WI38 (cell line): ENCODE measurements around the gene MEP1B.
"Not testable (repeated sequence)": the region's sequence is repeated elsewhere in the genome, so short reads cannot be mapped to it uniquely, and the experiment has no call there.

Experiments
- H3K4me3 ChIP-seq: 2 replicates; pipeline ENCODE4 v1.5.1; 2011; ENCODE audit warnings: low read depth, mild to moderate bottlenecking, control low read depth, low read length
- TF ChIP-seq, protein P1 (sequence below): IDR thresholded peaks from 2 replicates; pipeline ENCODE4 v1.5.1; 2012; ENCODE audit warnings: low read depth, mild to moderate bottlenecking, control low read depth, low read length

MEP1B gene

DNA sequence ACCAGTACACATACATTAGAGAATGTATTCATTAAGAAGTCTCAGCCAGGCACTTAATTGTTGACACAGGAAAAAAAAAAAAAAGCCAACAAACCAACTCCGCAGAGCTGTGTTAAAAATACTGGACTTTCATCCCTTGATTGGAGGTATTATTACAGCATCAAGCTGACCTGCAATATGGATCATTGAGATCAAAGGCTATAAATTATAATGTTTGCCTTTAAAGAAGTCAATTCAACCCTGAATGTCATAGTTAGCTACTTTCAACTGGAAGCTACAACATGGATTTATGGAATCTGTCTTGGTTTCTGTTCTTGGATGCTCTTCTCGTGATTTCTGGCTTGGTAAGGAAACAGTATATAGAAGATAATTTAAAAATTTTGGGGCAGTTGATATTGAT, at the start of gene MEP1B:
Gene MEP1B, plus strand, starts transcription at position 250 of the 400 bp plus-strand sequence. Its CDS starts 32 bp downstream, at position 282.
- TF ChIP-seq, protein P1, sequence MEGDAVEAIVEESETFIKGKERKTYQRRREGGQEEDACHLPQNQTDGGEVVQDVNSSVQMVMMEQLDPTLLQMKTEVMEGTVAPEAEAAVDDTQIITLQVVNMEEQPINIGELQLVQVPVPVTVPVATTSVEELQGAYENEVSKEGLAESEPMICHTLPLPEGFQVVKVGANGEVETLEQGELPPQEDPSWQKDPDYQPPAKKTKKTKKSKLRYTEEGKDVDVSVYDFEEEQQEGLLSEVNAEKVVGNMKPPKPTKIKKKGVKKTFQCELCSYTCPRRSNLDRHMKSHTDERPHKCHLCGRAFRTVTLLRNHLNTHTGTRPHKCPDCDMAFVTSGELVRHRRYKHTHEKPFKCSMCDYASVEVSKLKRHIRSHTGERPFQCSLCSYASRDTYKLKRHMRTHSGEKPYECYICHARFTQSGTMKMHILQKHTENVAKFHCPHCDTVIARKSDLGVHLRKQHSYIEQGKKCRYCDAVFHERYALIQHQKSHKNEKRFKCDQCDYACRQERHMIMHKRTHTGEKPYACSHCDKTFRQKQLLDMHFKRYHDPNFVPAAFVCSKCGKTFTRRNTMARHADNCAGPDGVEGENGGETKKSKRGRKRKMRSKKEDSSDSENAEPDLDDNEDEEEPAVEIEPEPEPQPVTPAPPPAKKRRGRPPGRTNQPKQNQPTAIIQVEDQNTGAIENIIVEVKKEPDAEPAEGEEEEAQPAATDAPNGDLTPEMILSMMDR, result no peak
- H3K4me3 ChIP-seq, result no peak within 1 kb of the TSS

DNA sequence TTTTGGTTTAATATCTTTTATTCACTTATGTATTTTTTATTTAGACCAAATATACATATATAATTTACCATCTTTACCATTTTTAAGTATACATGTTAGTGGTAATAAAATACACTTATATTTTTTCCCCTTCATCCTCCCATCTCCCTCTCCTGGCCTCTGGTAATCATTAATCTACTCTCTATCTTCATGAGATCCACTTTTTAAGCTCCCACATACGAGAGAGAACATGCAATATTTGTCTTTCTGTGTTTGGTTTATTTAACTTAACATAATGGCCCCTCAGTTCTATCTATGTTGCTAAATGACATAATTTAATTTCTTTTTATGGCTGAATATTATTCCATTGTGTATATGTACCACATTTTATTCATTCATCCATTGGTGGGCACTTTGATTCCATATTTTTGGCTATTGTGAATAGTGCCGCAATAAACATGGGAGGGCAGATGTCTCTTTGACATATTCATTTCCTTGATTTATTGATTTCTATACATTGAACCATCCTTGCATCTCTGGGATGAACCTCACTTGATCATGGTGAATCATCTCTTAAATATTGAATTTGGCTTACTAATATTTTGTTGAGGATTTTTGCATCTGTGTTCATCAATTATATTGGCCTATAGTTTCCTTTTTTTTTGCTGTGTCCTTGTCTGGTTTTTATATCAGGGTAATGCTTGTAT, 41.5 kb upstream of the MEP1B start:
- no peak overlapping the region for H3K4me3 ChIP-seq
- TF ChIP-seq, protein P1, result no peak

DNA sequence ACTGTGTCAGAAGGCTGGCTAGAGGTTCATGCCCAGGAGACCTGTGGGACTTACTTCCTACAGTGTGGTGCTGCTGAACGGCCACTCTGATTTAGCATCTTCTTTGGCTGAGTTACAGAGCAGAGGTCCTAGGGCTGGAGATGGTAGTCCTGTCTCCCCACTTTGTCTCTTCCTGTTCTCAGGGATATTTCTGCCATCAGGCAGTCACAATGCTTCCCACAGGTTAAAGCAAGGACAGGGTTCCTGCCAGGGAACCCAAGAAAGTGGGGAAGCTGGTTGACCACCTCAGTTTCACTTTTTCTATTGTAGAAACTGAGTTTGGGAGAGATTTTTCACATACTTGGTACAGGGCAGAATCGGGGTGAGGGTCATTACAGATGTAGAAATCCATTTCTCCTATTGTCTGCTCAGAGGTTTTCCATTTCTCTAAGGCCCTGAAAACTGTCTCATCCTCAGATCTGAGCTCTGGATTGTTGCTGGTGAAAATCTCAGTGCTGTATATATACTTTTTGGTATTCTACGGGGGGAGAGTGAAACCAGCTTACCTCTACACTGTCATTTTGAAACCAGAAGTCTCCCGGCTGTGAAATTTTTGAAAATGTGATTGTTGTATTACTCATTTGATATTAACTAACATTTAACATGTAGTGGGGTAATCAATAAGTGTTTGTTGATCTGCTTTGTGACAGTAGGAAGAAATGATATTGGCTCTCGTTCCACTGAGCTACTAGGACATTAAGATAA, 37.0 kb upstream of the MEP1B start:
- H3K4me3 ChIP-seq, result no peak overlapping the region
- TF ChIP-seq, protein P1, result no peak

DNA sequence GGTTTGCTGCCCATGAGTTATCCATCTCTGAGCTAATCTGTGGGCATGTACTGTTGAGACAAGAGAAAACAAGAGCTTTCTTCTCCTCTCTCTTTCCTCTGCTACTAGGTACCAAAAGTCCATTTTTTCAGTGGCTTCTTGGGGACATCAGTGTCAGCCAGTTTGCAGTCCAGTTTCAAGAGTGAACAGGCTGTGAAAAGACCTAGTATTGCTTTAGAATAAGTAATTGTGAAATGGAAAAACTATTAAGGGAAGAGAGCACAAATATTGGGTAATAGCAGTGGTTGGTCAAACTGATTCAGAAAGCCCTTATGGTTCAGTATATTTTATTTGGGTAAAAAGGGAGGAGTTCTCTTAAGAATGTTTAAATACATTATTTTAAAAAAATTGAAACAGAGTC, 33.0 kb upstream of the MEP1B start:
- H3K4me3 ChIP-seq, result no peak overlapping the region
- TF ChIP-seq, protein P1, result no peak

DNA sequence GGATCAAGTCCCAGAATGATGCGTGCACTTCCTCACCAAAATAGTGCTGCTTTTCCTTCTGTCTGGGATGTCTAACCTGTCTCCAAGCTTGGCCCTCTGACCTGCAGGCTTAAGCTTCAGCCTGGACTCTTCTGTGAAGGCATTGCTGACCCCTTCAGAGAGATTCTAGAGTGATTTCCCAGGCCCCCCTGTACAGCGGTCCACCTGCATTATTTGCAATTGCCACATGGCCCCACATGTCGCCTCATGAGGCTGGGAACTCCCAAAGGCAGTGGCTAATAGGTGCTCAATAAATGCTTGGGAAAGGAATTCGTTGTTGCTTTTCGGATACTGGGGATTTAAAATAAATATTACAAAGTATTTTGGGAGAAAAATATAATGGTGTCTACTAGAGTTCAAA, 32.3 kb upstream of the MEP1B start:
- no peak overlapping the region for H3K4me3 ChIP-seq

DNA sequence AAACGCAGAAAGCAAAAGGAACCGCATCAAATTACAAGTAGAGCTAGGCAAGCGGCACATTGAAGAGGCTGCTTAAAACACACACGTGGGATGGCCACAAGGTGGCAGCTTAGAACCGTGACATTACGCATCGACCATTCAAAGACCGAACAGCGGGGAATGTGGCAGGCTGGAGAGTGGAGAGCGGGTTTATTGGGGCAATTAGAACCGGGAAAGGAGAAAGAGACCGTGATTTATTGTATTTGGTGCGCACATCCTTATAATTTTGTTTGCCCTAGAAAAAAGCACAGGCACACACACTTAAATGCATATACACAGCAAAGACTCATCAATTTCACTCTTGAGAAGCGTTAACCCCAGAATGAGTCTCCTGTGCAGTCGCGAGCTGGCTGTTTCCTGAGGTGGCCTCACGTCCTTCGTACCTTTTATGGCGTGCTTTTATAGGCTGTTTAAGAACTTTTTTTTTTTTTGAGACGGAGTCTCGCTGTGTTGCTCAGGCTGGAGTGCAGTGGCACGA, 31.7 kb upstream of the MEP1B start:
- no peak overlapping the region for H3K4me3 ChIP-seq
- TF ChIP-seq, protein P1, result peak; percentile 71

More for the DNA sequence above, 32.3 kb upstream of the MEP1B start:
- TF ChIP-seq, protein P1, result no peak

DNA sequence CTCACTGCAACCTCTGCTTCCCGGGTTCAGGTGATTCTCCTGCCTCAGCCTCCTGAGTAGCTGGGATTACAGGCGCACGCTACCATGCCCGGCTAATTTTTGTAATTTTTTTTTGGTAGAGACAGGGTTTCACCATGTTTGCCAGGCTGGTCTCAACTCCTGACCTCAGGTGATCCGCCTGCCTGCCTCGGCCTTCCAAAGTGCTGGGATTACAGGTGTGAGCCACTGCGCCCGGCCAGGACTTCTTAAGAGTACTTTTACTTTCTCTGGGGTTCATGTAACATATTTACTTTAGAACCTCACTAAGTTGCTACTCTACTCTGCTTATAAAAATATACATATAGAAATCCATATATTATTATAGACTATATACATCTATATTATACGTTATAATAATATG, 31.2 kb upstream of the MEP1B start:
- H3K4me3 ChIP-seq, result not testable (repeated sequence)
